Measurements from ENCODE around the gene SENP7.

DNA sequence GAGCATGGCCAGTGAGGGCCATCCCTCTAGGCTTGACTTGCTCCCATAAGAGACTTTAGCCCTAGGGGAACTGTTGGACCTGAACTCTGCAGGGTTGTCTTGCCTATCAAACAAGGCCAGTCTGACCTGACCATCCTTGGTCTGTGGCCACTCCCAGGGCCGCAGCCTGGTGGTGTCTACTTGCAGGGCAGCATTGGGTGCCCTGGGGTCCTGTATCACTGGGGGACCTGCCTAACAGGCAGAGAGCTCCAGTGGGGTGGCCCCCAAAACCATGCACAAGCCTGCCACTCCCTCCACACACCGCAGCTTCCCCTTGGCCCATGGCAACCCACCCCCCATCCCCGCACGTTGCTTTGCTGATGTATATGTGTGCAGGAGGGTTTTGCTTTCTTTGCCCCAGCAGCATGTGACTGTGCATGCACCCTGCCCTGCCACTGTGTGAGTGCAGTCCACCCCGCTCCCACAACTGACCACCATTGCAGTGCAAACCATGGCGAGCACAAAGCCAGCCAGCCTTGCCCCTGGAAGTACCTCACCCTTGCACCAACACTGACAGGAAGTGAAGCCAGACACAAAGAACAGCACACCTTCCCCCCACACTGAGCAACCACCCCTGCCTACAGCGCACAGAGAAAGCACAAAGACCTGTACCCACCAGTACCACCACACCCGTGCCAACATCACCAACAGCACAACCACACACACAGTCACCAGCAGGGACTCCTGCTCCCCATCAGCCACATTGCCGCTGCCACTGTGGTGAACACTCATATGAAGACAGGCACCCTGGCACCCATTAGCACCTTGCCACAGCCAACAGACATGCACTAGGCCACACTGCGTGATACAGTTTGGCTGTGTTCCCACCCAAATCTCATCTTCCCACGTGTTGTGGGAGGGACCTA is 88.8 kb downstream of the SENP7 start:
- TF ChIP-seq, protein P1, sequence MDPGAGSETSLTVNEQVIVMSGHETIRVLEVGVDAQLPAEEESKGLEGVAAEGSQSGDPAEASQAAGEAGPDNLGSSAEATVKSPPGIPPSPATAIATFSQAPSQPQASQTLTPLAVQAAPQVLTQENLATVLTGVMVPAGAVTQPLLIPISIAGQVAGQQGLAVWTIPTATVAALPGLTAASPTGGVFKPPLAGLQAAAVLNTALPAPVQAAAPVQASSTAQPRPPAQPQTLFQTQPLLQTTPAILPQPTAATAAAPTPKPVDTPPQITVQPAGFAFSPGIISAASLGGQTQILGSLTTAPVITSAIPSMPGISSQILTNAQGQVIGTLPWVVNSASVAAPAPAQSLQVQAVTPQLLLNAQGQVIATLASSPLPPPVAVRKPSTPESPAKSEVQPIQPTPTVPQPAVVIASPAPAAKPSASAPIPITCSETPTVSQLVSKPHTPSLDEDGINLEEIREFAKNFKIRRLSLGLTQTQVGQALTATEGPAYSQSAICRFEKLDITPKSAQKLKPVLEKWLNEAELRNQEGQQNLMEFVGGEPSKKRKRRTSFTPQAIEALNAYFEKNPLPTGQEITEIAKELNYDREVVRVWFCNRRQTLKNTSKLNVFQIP (CRISPR knock-in tag; IDR thresholded peaks at IDR 0.05; ENCODE audit: borderline replicate concordance, low read depth): no peak
- TF ChIP-seq GLIS3 (CRISPR knock-in tag; IDR thresholded peaks at IDR 0.05) (no peak), TCF4 (CRISPR knock-in tag; IDR thresholded peaks at IDR 0.05; ENCODE audit: borderline replicate concordance) (no peak), ZC3H10 (CRISPR knock-in tag; IDR thresholded peaks at IDR 0.05) (no peak)
- TF ChIP-seq, protein P2, sequence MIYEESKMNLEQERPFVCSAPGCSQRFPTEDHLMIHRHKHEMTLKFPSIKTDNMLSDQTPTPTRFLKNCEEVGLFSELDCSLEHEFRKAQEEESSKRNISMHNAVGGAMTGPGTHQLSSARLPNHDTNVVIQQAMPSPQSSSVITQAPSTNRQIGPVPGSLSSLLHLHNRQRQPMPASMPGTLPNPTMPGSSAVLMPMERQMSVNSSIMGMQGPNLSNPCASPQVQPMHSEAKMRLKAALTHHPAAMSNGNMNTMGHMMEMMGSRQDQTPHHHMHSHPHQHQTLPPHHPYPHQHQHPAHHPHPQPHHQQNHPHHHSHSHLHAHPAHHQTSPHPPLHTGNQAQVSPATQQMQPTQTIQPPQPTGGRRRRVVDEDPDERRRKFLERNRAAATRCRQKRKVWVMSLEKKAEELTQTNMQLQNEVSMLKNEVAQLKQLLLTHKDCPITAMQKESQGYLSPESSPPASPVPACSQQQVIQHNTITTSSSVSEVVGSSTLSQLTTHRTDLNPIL (CRISPR knock-in tag; IDR thresholded peaks at IDR 0.05; ENCODE audit: low read depth): no peak

All from SK-N-SH treated with all-trans-retinoic acid at 6 μM for 48 hours (cell line).